Measurements from ENCODE around the gene PHACTR1.

The PHACTR1 gene

DNA sequence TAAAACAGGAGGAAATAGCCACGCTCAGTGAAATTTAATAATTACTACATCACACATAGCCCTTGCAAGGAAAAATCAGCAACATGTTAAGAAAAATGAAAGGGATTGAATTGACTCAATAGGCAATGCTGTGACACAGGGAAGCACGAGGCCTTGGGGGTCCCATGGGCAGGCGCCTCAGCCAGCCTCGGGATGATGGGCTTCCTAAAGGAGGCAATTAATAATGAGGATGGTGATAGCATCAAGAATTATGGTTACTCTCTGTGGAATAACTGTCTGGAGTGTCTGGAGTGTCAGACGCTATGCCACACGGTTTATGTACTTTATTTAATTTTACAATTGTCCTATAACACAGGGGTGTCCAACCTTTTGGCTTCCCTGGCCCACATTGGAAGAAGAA lies 481.6 kb downstream of the PHACTR1 start:
- DNase-seq (ENCODE audit: low spot score): no peak

DNA sequence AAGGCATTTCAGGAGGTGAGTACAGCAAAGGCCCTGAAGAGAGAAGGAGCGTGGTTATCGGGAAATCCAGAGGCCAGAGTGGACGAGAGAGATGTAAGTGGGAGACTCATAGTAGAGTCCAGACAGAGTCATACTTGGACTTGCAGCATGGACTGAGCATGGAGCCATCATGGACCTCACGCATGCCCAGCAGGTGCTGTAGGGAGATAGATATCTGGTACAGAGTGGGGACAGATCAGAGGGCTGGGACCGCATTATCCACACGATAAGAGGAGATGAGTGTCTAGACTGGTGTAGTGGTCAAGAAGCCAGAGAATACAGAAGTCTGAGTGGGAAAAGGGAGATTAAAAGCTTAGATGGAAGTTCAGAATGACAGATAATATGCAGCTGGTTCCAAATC lies 484.8 kb downstream of the PHACTR1 start:
- DNase-seq (ENCODE audit: low spot score): no peak

DNA sequence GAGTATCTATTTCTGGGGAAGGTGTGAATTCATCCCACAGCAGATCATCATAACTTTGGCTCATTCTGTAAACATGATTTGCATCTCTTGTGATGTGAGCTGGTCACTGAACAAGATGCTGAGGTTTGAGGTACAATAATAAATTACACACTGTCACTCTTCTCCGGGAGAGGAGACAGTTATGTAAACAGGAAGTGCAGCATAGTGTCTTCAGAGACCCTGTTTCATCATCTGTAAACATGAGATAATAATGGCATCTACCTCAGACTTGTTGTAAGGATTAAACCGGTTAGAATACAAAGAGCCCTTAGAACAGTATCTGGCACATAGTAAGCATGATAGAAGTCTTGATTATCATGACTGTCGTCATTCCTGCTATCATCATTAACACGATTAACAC lies 486.6 kb downstream of the PHACTR1 start:
- no peak for DNase-seq (ENCODE audit: low spot score)

DNA sequence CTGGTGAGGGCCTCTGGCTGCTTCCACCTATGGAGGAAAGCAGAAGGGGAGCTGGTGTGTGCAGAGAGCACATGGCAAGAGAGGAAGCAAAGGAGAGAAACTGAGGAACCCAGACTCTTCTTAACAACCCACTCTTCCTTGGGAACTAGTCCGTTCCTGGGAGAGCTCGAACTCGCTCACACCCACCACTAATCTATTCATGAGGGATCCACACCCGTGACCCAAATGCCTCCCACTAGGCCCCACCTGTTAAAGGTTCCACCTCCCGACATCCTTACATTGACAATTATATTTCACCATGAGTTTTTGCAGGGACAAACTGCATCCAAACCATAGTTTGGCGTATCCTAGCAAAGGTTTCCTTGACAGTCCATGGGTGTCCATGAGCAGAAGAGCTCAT lies 488.5 kb downstream of the PHACTR1 start:
- DNase-seq (ENCODE audit: low spot score): no peak

DNA sequence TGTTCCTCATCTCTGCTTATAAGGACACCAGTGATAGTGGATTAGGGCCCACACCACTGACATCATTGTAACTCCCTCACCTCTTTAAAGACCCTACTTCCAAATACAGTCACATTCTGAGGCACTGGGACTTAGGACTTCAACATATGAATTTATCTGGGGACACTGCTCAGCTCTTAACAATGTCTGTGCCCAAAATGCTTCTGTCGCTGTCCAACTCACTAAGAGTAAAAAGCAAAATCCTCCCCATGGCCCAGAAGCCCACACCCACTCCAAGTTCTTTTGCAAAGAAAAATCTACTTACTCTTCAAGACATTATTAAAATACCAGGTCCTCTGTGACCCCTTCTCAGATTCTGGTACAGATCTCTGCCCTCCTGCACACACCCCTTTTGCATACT lies 495.5 kb downstream of the PHACTR1 start:
- DNase-seq (ENCODE audit: low spot score): no peak

DNA sequence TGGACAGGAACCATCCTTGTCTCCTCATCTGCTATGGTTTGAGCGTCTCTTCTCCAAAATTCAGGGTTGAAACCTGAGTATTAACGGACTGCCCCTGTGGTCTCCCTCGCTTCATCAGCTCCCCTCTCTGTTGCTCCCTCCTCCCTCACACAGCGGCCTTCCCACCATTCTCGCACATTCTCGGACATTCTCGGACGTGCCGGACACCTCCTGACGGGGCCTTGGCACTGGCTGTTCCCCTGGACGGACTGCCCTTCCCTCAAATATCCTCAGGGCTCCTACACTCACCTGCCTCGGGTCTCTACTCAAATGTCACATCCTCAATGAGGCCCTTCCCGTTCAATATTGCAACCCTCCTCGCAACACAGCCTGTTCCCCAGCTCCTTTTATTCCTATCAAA lies 496.0 kb downstream of the PHACTR1 start:
- DNase-seq (ENCODE audit: low spot score): no peak

DNA sequence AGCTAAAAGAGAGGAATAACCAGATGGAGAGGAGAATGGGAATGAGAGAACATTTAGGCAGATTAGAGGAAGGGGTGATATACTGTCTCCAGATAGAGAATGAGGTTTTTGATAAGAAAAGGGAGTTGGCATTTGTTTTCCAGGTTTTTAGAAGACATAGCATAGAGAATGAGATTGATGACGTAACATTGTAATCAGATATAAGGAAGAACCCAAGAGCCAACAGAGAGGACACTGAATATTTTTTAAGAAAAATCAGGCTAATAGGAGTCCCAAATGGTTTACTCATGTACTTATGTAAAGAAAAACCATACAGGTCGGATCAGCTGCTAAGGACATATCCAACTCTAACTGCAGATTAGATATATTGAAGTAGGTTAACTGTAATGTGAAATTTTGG lies 498.8 kb downstream of the PHACTR1 start:
- DNase-seq (ENCODE audit: low spot score): no peak

DNA sequence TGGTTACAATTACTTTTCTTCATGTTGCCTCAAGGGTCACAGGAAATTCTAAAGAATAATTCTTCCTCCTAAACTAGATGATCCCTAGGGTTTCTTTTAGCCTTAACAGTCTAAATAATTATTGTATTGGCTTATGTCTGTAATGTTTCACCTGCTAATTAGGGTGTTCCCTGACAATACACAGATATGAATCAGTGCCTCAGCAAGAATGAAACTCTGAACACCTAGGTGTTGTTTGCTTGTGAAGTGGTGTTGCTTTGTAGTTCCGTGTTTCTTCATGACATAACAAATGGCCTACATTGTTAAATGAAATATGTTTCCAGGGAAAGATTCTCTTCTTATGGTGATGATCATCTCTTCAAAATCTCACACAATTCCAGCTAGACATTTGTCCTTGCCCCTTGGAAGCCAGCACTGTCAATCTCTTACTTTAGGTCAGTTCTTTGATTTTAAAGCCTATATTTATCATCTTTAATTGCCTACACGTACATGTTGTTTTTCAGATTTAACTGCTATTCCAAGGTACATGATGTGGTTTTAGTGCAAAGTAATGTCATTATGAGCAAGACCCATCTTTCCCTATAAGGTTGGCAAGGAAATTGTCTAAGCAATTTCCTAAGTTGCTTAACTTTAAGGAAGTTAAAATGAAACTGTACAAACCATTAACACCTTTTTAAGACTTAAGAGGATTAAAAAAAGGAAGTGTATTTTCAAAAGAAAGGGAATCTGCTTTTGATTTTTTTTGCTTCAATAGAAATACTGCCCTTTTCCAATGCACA lies 499.9 kb downstream of the PHACTR1 start:
- DNase-seq (ENCODE audit: low spot score): no peak

DNA sequence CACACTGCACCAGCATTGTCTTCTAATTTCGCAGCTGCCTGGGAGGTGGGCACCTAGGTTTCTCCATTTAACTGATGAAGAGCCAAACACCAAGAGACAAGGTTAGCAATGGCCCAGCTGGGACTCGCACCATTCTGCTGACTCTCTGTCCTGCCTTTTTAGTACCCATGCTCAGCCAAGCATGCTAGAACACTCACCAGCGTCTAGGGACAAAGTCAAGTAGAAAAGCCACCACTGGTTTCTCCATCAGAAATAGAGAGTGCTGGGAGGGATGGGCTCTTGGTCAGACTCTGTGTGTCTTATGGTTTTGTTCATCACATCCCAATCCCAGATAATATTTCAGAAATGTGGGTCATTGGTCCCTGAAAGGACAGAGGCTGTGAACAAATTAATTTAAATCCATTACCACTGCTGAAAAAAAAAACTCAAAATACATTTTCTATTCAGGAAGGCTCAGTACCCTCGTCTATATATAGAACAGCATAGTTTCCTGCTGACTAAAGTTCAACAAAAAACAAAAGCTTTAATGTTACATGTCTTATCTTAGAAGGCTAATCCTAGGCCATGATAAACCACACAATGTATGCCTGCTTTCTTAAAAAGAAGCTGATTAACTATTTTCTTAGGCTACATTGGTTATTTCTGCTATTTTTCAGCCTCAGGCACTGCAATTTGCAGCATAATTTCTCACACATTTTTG lies 500.8 kb downstream of the PHACTR1 start:
- DNase-seq (ENCODE audit: low spot score): no peak

DNA sequence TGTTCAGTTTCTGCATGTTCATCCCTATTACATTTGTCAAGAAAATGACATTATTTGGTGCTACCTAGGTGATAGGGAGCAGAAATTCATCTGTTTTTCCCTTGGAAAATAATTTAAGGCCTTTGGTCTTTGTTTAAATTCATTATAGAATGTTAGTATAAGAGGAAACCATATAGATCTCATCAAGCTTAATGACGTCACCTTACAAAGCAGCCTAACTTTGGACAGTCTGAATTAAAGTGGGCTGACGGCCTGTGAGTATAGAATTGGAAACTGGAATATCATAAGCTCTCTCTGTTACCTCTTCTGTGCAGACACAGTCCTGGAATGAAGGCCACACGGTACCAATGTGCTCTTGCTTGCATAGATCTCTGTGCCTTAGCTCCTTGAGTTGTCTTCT lies 503.7 kb downstream of the PHACTR1 start:
- no peak for DNase-seq (ENCODE audit: low spot score)

DNA sequence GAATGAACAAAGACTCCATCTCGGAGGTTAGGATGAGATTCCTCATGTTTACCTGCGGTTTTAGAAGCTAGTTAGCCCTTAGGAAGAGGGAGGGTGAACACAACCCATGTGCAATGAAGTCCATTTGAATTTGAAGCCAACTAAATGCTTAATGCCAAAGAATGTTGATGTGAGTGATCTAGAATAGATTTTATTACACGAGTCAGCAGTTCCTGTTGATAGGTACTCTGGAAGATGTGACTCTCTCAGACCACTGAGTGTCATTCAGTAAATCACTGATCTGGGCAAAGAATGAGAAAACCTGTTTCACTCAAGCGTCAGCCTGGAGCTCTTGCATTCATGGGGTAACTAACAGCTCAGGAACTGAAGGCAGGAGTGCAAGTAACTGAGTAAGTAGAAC lies 505.5 kb downstream of the PHACTR1 start:
- no peak for DNase-seq (ENCODE audit: low spot score)

DNA sequence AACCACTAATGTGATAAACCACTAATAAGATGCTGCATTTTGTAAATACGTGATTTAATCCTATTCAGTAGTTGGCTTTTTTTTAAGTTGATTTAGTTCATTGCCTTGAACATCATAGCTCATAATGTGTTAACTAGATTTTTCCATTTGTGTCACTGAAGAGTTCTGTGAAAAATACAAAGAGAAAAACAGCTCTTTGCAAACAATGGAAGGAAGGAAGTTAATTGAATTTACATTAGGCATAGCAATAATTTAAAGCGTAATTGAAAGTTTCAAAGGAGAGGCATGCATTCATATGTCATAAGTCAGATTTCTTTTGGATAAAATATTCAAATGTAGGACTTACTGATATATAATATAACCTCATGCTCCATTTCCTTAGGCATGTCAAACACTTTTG lies 509.5 kb downstream of the PHACTR1 start:
- no peak for DNase-seq (ENCODE audit: low spot score)

DNA sequence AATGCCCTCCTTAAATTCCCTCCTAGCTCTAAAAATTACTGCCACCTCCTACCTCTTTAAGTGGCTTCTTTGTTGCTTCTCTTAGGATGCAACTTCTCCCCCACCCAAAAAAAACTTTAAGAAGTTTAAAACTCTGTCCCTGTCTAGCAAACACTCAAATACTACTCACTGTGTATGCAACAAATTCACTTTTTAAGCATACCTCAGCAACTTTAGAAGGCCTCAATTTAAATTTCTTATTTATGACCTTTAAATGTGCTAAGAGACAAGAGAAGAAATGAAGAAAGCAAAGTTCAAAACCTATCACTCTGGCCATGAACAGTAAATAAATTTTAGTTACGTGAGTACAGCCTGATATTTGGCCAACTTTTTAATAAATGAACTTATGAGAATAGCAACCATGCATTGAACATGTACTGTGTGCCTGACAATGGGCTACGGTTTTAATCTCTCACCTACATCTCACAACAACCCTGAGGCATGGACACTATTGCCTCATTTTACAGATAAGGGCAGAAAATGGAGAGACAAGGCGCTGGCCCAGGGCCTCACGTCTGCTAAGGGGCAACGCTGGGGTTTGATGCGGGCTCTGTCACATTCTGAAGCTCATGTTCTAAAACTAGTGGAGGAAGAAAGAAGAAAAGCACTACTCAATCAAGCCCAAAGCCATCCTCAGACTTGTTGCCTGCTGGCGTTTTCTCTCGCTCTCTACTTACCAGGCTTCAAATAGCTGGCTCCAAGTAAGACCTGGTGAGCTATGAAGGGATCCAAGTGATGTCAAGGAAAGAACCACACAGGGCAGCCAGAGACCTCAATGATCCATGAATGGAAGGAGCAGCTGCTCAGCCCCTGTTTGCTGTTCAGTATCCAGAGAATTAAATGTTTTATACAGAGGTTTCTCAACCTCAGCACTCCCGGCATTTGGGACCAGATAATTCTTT lies 512.0 kb downstream of the PHACTR1 start:
- no peak for DNase-seq (ENCODE audit: low spot score)

DNA sequence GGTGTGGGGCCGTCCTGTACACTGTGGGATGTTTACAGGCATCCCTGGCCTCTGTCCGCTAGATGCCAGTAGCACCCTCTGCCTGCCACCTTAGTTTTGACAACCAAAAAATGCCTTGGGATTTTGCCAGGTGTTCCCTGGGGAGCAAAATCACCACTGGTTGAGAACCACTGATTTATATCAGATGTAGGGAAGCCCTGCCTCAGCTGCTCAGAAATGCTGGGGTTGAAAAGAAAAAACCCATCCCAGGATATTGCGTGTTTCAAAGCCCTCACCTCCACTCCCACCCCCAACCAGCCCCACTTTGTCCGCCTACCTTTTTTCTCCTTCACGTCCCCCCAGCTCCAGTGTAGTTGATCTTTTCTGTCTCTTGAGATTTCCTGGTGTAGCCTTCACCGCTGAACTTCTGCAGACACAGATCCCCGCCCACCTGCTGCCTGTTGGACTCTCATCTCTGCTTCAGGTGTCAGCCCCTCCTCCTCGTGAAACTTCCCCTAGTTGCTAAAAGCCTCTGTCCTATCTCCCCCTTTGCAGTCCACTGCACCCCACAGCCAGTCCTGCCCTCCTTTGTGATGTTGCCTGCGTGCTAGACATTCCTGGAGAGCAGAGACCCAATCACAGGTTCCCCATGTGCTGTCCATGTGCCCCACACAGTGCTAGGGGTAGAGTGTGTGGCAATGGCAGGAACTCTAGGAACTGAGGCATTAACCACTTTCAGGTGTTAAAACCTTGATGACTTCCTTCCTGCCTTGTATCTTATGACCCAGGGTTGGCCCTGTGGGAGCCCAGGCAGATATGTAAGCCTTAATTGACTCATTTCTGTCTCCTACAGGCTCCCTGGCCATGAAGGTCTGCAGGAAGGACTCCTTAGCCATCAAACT lies 512.9 kb downstream of the PHACTR1 start:
- no peak for DNase-seq (ENCODE audit: low spot score)

DNA sequence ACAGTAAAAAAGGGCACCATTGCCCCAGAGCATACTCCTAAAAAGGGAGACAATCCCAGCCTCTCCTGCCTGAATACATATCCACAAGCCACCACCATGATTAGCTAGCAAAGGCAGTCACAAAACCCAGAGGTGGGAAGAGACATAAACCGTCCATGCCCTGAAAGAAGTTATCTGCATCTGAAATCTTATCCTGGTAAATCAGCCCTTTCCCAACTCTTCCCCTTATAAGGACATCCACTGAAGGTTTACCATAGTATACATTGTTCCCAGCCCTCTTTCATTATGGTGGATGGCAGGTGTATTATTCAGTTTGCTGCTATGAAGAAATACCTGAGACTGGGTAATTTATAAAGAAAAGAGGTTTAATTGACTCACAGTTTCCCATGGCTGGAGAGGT lies 516.5 kb downstream of the PHACTR1 start:
- no peak for DNase-seq (ENCODE audit: low spot score)

DNA sequence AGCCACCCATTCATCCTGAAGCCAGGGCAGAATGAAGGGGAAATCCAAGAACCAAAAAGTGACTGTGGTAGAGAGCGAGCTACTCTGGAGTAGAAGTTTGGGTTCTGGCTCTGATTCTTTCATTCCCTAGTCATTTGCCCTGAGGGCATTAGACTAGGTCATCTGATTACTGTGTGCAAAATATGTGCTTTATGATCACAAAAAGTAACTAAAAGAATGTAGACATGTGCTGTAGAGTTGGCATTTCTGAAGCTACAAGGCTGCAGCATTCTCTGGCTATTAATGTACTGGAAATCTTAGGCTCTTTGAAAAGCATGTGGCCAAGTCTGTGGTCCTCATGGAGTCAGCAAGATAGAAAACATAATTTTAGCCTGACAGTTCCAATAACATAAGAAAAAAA lies 517.6 kb downstream of the PHACTR1 start:
- DNase-seq (ENCODE audit: low spot score): no peak

DNA sequence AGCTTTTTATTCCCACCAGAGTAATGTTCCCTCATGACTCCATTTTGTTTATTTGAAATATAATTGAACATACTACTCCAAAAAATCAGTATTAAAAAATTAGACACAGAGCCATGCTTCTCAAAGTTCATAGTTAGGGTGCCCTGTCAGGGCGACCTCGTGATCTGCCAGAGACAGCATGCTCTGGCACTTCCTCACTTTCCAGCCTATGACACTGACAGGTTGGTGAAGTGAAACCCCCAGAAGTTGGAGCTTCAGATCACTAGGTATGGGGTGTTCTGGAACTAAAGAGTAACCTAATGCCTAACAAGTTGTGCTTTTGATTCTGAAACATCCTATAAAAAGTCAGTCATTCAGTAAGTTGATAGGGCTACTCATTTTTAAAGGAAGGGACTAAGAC lies 518.8 kb downstream of the PHACTR1 start:
- no peak for DNase-seq (ENCODE audit: low spot score)

DNA sequence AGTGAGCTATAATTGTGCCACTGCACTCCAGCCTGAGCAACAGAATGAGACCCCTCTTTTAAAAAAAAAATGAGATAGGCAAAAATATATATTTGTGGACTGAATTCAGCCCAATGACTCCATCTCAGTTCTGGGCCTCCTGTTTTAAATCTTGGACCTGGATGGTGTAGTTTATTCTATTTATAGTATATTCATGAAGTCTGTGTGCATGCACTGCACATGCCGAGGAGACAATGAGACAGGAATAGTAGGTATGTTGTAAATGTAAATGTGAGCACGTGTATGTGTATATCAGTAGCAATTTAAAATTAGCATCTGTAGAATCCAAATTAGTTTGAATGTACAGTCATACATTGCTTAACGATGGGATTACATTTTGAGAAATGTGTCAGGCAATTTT lies 520.8 kb downstream of the PHACTR1 start:
- no peak for DNase-seq (ENCODE audit: low spot score)

DNA sequence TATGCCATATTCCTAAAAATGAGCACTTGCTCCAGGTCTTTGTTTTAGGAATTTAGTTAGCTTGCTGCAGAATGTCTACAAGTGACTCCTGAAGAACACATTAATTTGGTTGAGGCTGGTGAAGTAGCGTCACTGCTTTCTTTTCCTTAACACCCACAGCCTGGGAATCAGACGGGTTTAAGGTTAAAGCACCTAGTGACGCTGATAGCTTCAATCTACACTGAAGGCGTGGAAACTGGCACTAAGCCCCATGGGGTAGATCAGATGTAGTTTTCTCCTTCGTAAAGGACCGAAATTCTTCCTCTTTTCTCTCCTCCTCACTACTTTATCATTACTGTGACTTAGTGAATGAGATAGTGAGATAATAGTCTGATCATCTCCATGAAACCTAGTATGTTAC lies 521.5 kb downstream of the PHACTR1 start:
- DNase-seq (ENCODE audit: low spot score): no peak

DNA sequence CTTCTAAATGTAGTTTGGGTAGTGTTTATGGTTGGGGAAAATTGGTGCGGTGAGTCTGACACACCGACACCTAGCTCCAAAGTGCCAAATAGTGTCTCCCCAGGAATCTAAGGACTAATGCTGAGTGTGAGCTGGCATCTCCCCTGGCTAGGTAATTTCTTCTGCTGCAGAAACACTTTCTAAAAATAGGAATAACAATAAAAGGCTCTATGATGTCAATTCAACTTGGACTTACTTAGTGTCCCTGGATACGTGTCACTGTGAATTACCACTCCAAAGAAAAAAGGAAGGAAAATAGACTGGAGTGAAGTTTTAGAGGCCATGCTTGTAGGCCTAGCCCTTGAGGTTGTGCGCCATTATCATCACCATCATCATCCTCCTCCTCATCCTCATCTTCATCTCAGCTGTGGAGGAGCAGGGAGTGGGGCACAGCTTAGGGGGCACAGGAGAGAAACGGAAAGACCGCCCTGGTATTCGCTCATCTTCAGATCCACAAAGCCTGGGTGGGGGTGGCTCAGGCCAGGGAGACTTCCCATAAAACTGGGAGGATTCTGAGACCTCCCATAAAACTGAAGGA lies 522.2 kb downstream of the PHACTR1 start:
- no peak for DNase-seq (ENCODE audit: low spot score)
